Transverse colon (tissue), 3 donors: ENCODE measurements around the gene NBEA.

Source experiments
- CTCF ChIP-seq, 5 experiments: fragments of 200-600 bp in 3 of 5; fragments of 450-650 bp in 2 of 5; sonication (generic) in 3 of 5; IDR thresholded peaks; 1 replicate in 2 of 5; 2 replicates in 3 of 5; pipeline ENCODE4 v1.5.1; 2016 to 2017; ENCODE audit warnings: antibody characterized with exemption in 5 of 5, inconsistent platforms in 3 of 5, mild to moderate bottlenecking in 2 of 5, moderate library complexity in 1 of 5
- EP300 ChIP-seq: sonication (generic); formaldehyde crosslinking; IDR thresholded peaks from one replicate; pipeline ENCODE4 v1.6.1; 2017; ENCODE audit warnings: antibody characterized with exemption, low read depth

GRCh38 chr13:35198613-35199200 lies 256.6 kb downstream of the NBEA start:
- TF ChIP-seq EP300 (no peak), CTCF (IDR thresholded peaks at IDR 0.05) (no peak)
